Karpas-422 (cell line): ENCODE data around the gene ITGA11. TPM values are rescaled to one million over a fixed set of nuclear protein-coding genes. Genes with fewer than 3 reads are reported as not detected.
A peak's percentile ranks its signal among the peaks of the same experiment; 100 is the strongest.

Experiments
- DNase-seq: peaks from one replicate; pipeline ENCODE4 v3.0.0-alpha.2; 2015
- H2AFZ ChIP-seq: fragments of 200-600 bp; sonication (generic); 2 replicates; pipeline ENCODE4 v1.6.1; 2014; ENCODE audit warnings: antibody characterized with exemption, low read length, mixed read lengths
- H3K27ac ChIP-seq: fragments of 200-600 bp; sonication (generic); 2 replicates; pipeline ENCODE4 v1.5.1; 2014; ENCODE audit warnings: mild to moderate bottlenecking, low read length, moderate library complexity
- H3K27me3 ChIP-seq: fragments of 200-600 bp; sonication (generic); 2 replicates; pipeline ENCODE4 v1.6.1; 2014; ENCODE audit warnings: low read length, mixed read lengths
- H3K36me3 ChIP-seq: fragments of 200-600 bp; sonication (generic); 2 replicates; pipeline ENCODE4 v1.6.1; 2014; ENCODE audit warnings: low read length, mixed read lengths; ENCODE audit not compliant: insufficient read depth
- H3K4me1 ChIP-seq: fragments of 200-600 bp; sonication (generic); 2 replicates; pipeline ENCODE4 v1.6.1; 2014; ENCODE audit warnings: mild to moderate bottlenecking, low read length, mixed read lengths
- H3K4me2 ChIP-seq: fragments of 200-600 bp; sonication (generic); 2 replicates; pipeline ENCODE4 v1.6.1; 2014; ENCODE audit warnings: low read length, low read depth, mild to moderate bottlenecking; ENCODE audit not compliant: poor library complexity, severe bottlenecking
- H3K4me3 ChIP-seq: fragments of 200-600 bp; sonication (generic); 2 replicates; pipeline ENCODE4 v1.5.1; 2014; ENCODE audit warnings: mild to moderate bottlenecking, antibody characterized with exemption, low read length, mixed read lengths
- H3K79me2 ChIP-seq: fragments of 200-600 bp; sonication (generic); 2 replicates; pipeline ENCODE4 v1.6.1; 2014; ENCODE audit warnings: mild to moderate bottlenecking, low read length, mixed read lengths
- H3K9ac ChIP-seq: fragments of 200-600 bp; sonication (generic); 2 replicates; pipeline ENCODE4 v1.6.0; 2014; ENCODE audit warnings: low read length
- H3K9me2 ChIP-seq: fragments of 200-600 bp; sonication (generic), shearing (Covaris generic); replicated peaks from 2 replicates; pipeline ENCODE4 v1.6.0; 2014; ENCODE audit warnings: mild to moderate bottlenecking, low read length, moderate library complexity; ENCODE audit not compliant: insufficient read depth
- H3K9me3 ChIP-seq: fragments of 300-700, 200-600 bp; sonication (generic); 2 replicates; pipeline ENCODE4 v1.6.1; 2014; ENCODE audit warnings: low read length, mixed read lengths
- H4K20me1 ChIP-seq: fragments of 200-600 bp; sonication (generic); 2 replicates; pipeline ENCODE4 v1.6.1; 2014; ENCODE audit warnings: mild to moderate bottlenecking, antibody characterized with exemption, low read length, low read depth; ENCODE audit not compliant: insufficient read depth
- total RNA-seq: library from RNA; depleted of rRNA; stranded (reverse); fragments of >200 nt; shearing (Covaris generic); gene quantifications from 2 replicates; pipeline ENCODE4 v1.2.3, GENCODE V29; 2014; ENCODE audit warnings: low replicate concordance

ITGA11 gene
- total RNA-seq, 1 experiment from 2014 or later: not detected

- Histone ChIP-seq H3K4me1 (no peaks in the 10 kb centered on the region), H3K27me3 (no peaks in the 10 kb centered on the region), H3K4me3 (no peak overlapping the region), H3K9ac (no peak overlapping the region), H3K9me2 (no peaks in the 10 kb centered on the region), H2AFZ (no peak overlapping the region), H3K4me2 (no peak overlapping the region), H4K20me1 (no peaks in the 10 kb centered on the region), H3K79me2 (no peaks in the 10 kb centered on the region), H3K27ac (no peak overlapping the region), H3K36me3 (no peaks in the 10 kb centered on the region), H3K9me3 (no peaks in the 10 kb centered on the region)
- DNase-seq: peak; percentile 35
These were observed 23.0 kb downstream of the ITGA11 start for GRCh38 chr15:68408971-68409370.

- H3K27me3 ChIP-seq: no peaks in the 10 kb centered on the region
- H3K27ac ChIP-seq: no peak overlapping the region
- no peak overlapping the region for H2AFZ ChIP-seq
- H3K9me2 ChIP-seq: no peaks in the 10 kb centered on the region
- DNase-seq: peak; percentile 40
- no peak overlapping the region for H3K4me3 ChIP-seq
- H3K4me2 ChIP-seq: no peak overlapping the region
- H3K79me2 ChIP-seq: no peaks in the 10 kb centered on the region
- no peaks in the 10 kb centered on the region for H4K20me1 ChIP-seq
- no peaks in the 10 kb centered on the region for H3K4me1 ChIP-seq
- no peaks in the 10 kb centered on the region for H3K36me3 ChIP-seq
- H3K9me3 ChIP-seq: no peaks in the 10 kb centered on the region
- H3K9ac ChIP-seq: no peak overlapping the region
These were observed 23.8 kb downstream of the ITGA11 start for GRCh38 chr15:68407886-68408881.

- peak; percentile 33 for DNase-seq
- H2AFZ ChIP-seq: no peak overlapping the region
- no peak overlapping the region for H3K4me2 ChIP-seq
- H3K9me2 ChIP-seq: no peaks in the 10 kb centered on the region
- no peaks in the 10 kb centered on the region for H4K20me1 ChIP-seq
- H3K36me3 ChIP-seq: no peaks in the 10 kb centered on the region
- no peak overlapping the region for H3K4me3 ChIP-seq
- no peaks in the 10 kb centered on the region for H3K79me2 ChIP-seq
- no peaks in the 10 kb centered on the region for H3K27me3 ChIP-seq
- no peaks in the 10 kb centered on the region for H3K4me1 ChIP-seq
- H3K27ac ChIP-seq: no peak overlapping the region
- no peak overlapping the region for H3K9ac ChIP-seq
- no peaks in the 10 kb centered on the region for H3K9me3 ChIP-seq
These were observed 24.6 kb downstream of the ITGA11 start for GRCh38 chr15:68407141-68407885.

GRCh38 chr15:68405378-68406250 is 26.3 kb downstream of the ITGA11 start:
- no peak overlapping the region for H3K27ac ChIP-seq
- no peak overlapping the region for H3K9ac ChIP-seq
- no peaks in the 10 kb centered on the region for H4K20me1 ChIP-seq
- no peaks in the 10 kb centered on the region for H3K4me1 ChIP-seq
- no peaks in the 10 kb centered on the region for H3K79me2 ChIP-seq
- H3K9me2 ChIP-seq: no peaks in the 10 kb centered on the region
- H3K27me3 ChIP-seq: no peaks in the 10 kb centered on the region
- H3K4me2 ChIP-seq: no peak overlapping the region
- H3K9me3 ChIP-seq: no peaks in the 10 kb centered on the region
- H2AFZ ChIP-seq: no peak overlapping the region
- no peak overlapping the region for H3K4me3 ChIP-seq
- H3K36me3 ChIP-seq: no peaks in the 10 kb centered on the region
- DNase-seq: no peak

- Histone ChIP-seq H3K27me3 (no peaks in the 10 kb centered on the region), H3K4me3 (no peak overlapping the region), H3K4me1 (no peaks in the 10 kb centered on the region), H3K79me2 (no peaks in the 10 kb centered on the region), H2AFZ (no peak overlapping the region), H3K27ac (no peak overlapping the region), H4K20me1 (no peaks in the 10 kb centered on the region), H3K9me3 (no peaks in the 10 kb centered on the region), H3K36me3 (no peaks in the 10 kb centered on the region), H3K9me2 (no peaks in the 10 kb centered on the region), H3K9ac (no peak overlapping the region), H3K4me2 (no peak overlapping the region)
- peak; percentile 32 for DNase-seq
These were observed 27.7 kb downstream of the ITGA11 start for GRCh38 chr15:68404056-68404798.

- H3K79me2 ChIP-seq: no peaks in the 10 kb centered on the region
- DNase-seq: peak; percentile 29
These were observed 28.6 kb downstream of the ITGA11 start for GRCh38 chr15:68403161-68403941.

More at GRCh38 chr15:68403161-68403941, 28.6 kb downstream of the ITGA11 start:
- Histone ChIP-seq H3K36me3 (no peaks in the 10 kb centered on the region), H4K20me1 (no peaks in the 10 kb centered on the region), H3K9me2 (no peaks in the 10 kb centered on the region), H3K4me1 (no peaks in the 10 kb centered on the region), H3K4me3 (no peak overlapping the region), H3K9ac (no peak overlapping the region), H2AFZ (no peak overlapping the region), H3K9me3 (no peaks in the 10 kb centered on the region), H3K27ac (no peak overlapping the region), H3K4me2 (no peak overlapping the region), H3K27me3 (no peaks in the 10 kb centered on the region)
